GM12801 (cell line): ENCODE data around the gene MIER2.

Experiments
- CTCF ChIP-seq: IDR thresholded peaks from one replicate; pipeline ENCODE4 v1.5.1; 2011; ENCODE audit warnings: control low read depth; ENCODE audit not compliant: insufficient read length; ENCODE audit errors: extremely low read depth

MIER2 gene

GRCh38 chr19:344625-345319 is at the start of gene MIER2:
Gene MIER2 (minus strand): TSS chr19:344796. CDS start chr19:344782, 14 bp downstream.
- no peak for TF ChIP-seq CTCF

DNA sequence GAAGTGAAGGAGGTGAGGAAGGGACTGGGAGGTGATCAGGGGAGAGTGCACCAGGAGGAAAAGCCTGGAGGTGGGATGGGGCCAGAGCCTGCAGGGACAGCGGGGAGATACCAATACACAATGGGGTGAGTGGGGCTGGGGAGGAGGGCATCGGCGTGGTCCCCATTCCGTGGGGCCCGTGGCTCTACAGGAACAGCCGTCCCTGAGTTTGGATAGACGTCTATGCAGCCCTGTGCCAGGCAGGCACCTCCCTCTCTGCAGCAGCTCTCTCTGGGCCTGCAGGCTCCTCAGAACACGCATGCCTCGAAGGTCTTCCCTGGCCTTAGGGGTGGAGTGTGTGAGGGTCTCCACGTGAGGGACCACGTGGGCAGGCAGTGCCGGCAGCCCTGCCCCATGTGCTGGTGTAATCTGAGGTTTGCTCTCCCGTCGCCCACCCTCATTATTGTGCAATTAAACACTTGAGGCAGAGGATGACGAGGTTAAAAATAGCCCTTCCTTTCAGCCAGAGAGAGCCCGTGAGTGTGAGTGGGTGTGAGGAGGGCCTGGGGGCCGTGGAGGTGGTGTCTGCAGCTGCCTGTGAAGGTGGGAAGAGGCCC is 47.9 kb upstream of the MIER2 start:
- TF ChIP-seq CTCF, result no peak

- no peak for TF ChIP-seq CTCF
These were observed 47.3 kb upstream of the MIER2 start for GRCh38 chr19:391726-392374.

DNA sequence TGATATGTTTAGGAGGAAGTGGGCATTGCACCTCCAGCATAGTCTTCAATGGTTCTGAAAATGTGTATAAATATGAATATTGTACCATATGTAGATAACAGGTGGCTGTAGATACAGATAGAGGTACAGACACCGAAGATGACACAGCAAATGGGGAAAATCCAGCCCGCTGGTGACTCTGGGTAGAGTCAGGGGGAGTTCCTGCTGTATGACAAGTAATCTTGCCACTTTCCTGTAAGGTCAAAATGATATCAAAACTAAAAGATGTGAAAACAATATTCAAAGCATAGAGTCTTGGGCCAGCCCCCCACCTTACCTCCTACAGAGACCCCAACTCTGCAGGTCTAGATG is 46.6 kb upstream of the MIER2 start:
- TF ChIP-seq CTCF, result no peak

DNA sequence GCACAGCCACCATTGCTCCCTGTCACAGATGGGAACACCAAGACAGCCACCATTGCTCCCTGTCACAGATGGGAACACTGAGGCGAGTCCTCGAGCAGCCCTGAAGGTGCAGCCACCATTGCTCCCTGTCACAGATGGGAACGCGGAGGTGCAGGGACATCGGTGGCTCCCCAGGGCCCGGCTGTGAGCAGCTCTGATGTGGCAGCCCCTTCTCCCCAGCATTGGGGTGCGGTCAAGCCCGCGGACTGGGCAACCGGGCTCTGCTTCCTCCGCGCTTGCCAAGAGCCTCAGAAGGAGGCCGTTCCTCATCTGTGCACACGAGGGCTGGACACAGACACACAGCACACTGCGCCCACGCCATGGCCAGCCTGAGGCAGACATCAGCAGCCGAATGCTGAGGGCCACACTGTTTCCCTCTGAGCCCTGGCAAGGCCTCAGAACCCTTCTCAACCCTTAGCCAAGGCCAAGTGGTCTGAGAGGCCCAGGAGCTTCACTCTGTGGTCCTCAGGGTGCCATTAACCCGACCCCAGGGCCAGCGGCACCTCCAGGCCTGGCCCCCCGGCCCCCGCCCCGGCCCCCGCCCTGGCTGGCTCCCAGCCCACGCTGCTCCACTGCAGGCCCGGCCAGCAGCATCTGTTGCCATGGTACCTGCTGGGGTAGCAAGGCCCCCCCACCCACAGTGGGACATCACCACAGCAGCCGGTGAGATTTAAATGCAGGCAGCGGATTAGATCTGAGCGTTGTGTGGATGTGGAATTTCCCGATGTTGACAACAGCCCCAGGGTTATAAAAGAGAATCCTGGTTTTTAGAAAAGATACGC is 46.0 kb upstream of the MIER2 start:
- no peak for TF ChIP-seq CTCF

DNA sequence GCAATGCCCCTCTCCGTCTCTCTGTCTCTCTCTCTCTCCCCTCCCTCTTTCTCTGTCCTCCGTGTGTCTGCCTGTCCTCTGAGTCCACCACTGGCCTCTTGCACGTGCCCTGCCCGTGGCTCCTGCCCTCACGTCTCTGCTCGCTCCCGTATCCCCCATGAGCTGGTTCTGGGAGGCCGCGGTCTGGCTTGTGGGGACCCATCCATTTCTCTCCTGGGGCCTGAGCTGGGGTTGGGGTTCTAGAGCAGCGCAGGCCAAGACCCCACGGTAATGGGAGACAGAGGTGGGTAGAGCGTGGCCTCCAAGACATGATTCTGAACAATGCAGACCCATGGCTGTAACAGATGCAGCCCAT is 45.3 kb upstream of the MIER2 start:
- TF ChIP-seq CTCF, result no peak

DNA sequence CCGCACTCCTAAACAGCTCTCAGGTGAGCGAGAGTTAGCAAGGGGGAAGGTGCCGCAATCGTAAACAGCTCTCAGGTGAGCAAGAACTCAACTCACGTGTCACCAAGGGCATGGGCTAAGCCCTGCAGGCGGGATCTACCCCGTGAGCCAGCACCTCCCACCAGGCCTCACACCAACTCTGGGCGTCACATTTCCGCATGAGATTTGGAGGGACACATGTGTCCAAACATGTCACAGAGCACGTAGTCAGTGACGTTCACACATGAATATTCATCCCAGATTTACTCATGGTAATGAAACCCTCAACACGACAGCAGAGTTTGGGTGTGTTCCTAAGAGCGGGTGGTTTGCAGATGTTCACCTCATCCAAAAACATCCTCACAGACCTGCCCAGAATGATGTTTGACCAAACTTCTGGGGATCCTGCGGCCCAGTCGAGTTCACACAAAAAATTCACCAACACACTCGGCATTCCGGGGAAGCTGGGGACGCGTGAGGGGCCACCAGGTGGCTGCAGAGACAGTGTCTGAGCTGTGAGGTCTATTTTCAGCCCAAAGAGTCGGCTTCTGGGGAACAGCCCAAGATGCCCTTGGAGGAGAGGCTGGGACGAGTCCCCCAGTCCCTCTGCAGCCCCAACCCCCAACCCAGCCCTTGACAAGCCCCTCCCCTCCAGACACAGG is 44.8 kb upstream of the MIER2 start:
- TF ChIP-seq CTCF, result no peak
